Keratinocyte (primary cell): Measurements from ENCODE around the gene RIPOR2. TPM values are rescaled to one million over a fixed set of nuclear protein-coding genes. Genes with fewer than 3 reads are reported as not detected.

Experiments
- DNase-seq: peaks from one replicate; pipeline ENCODE4 v3.0.0-alpha.2; 2011; ENCODE audit warnings: low read depth, missing footprints, low spot score
- FAIRE-seq: peaks from 2 replicates; lab custom pipeline; 2011; peaks lifted over from hg19 to GRCh38; lab: Jason Lieb, UNC
- H2AFZ ChIP-seq: 2 replicates; pipeline ENCODE4 v1.6.0; 2012; ENCODE audit warnings: low read length, control low read depth, inconsistent platforms; ENCODE audit not compliant: control insufficient read depth
- H3K27ac ChIP-seq: 2 replicates; pipeline ENCODE4 v1.5.1; 2011; ENCODE audit warnings: low read length; ENCODE audit not compliant: control insufficient read depth, insufficient read depth
- H3K27me3 ChIP-seq: 3 replicates; pipeline ENCODE4 v1.6.0; 2011; ENCODE audit warnings: low read length; ENCODE audit not compliant: control insufficient read depth, insufficient read depth; ENCODE audit errors: extremely low read depth
- H3K36me3 ChIP-seq, 2 experiments: 2 replicates in 1 of 2; 3 replicates in 1 of 2; pipeline ENCODE4 v1.5.1; 2011; ENCODE audit warnings: low read length in 2 of 2, mild to moderate bottlenecking in 1 of 2; ENCODE audit not compliant: control insufficient read depth in 2 of 2, insufficient read depth in 2 of 2; ENCODE audit errors: extremely low read depth in 1 of 2
- H3K4me1 ChIP-seq: 3 replicates; pipeline ENCODE4 v1.5.1; 2011; ENCODE audit warnings: low read length; ENCODE audit not compliant: control insufficient read depth, insufficient read depth; ENCODE audit errors: extremely low read depth
- H3K4me2 ChIP-seq: 3 replicates; pipeline ENCODE4 v1.6.0; 2011; ENCODE audit warnings: low read depth, low read length; ENCODE audit not compliant: control insufficient read depth, insufficient read depth; ENCODE audit errors: extremely low read depth
- H3K4me3 ChIP-seq, 3 experiments: fragments of 200-600 bp in 1 of 3; sonication (generic) in 1 of 3; 2 replicates in 2 of 3; 3 replicates in 1 of 3; pipeline ENCODE4 v1.5.1; 2011 to 2016; ENCODE audit warnings: low read length in 3 of 3, mild to moderate bottlenecking in 3 of 3, control low read depth in 2 of 3, inconsistent platforms in 1 of 3, low read depth in 1 of 3, mixed read lengths in 1 of 3, mixed run types in 1 of 3, moderate library complexity in 1 of 3; ENCODE audit not compliant: control insufficient read depth in 2 of 3, insufficient read depth in 2 of 3; ENCODE audit errors: extremely low read depth in 1 of 3
- H3K79me2 ChIP-seq: 2 replicates; pipeline ENCODE4 v1.6.0; 2012; ENCODE audit warnings: low read length; ENCODE audit not compliant: control insufficient read depth, insufficient read depth
- H3K9ac ChIP-seq: 3 replicates; pipeline ENCODE4 v1.6.0; 2011; ENCODE audit warnings: low read length; ENCODE audit not compliant: control insufficient read depth, insufficient read depth; ENCODE audit errors: extremely low read depth
- H3K9me1 ChIP-seq: 3 replicates; pipeline ENCODE4 v1.6.0; 2011; ENCODE audit warnings: low read length; ENCODE audit not compliant: control insufficient read depth, insufficient read depth; ENCODE audit errors: extremely low read depth
- H3K9me3 ChIP-seq: 2 replicates; pipeline ENCODE4 v1.5.1; 2012; ENCODE audit warnings: low read depth, low read length; ENCODE audit not compliant: control insufficient read depth
- H4K20me1 ChIP-seq: 3 replicates; pipeline ENCODE4 v1.6.0; 2011; ENCODE audit warnings: low read length; ENCODE audit not compliant: control insufficient read depth, insufficient read depth; ENCODE audit errors: extremely low read depth
- CTCF ChIP-seq, 3 experiments: IDR thresholded peaks in 1 of 3; conservative IDR thresholded peaks in 1 of 3; optimal IDR thresholded peaks in 1 of 3; 2 replicates in 2 of 3; 3 replicates in 1 of 3; pipeline versions ENCODE3 to v1.5.1; 2011; ENCODE audit warnings: low read length in 3 of 3, mild to moderate bottlenecking in 3 of 3, moderate library complexity in 2 of 3, control low read depth in 1 of 3, inconsistent platforms in 1 of 3; ENCODE audit not compliant: insufficient read depth in 2 of 3; ENCODE audit errors: extremely low read depth in 1 of 3
- EZH2 ChIP-seq: IDR thresholded peaks from one replicate; pipeline ENCODE4 v1.6.1; 2012; ENCODE audit warnings: inconsistent platforms, mild to moderate bottlenecking, low read length, moderate library complexity
- dilution Hi-C: fragments of 300-500 bp; cut with MboI; formaldehyde crosslinking; loops from one replicate; pipeline ENCODE4 v1.7.0; 2020; ENCODE audit warnings: low sequenced_read_pairs; ENCODE audit not compliant: extremely low pct_ligation_motif_present
- polyA plus RNA-seq, 5 experiments: library from polyadenylated mRNA; depleted of rRNA in 3 of 5; stranded (reverse) in 3 of 5; stranded (forward) in 1 of 5; unstranded in 1 of 5; fragments of >200 nt; gene quantifications; 1 replicate in 1 of 5; 2 replicates in 3 of 5; 3 replicates in 1 of 5; pipeline versions ENCODE4 v1.2.1 to v1.2.3, GENCODE V29; 2011 to 2012; ENCODE audit warnings: missing spikeins in 2 of 5, low read depth in 1 of 5, low replicate concordance in 1 of 5

RIPOR2 gene
- polyA plus RNA-seq, 1 donor (not counting 4 experiments of a cell fraction or from before 2014, with no cell fraction given): 0.07 TPM

DNA sequence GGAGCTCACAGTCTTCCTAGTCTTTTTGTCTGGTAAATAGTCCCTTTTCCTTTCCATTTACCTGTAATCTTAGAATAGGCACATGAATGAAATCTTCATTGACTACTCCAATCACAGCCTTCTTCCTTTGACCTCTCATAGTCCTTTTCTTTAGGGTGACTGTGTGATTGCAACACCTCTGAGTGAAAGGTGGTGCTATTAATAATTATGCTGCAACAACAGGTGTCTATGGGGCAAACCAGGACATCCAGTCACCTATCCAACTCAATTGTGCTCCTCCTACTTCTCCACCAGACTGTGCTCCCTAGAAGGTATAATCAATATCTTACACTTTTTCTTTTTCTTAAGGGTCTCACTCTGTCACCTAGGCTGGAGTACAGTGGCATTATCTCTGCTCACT, 29.4 kb downstream of the RIPOR2 start:
- H3K9me3 ChIP-seq: no peaks in the 10 kb centered on the region
- no peak overlapping the region for H2AFZ ChIP-seq
- FAIRE-seq (no peak), DNase-seq (no peak)
- no peaks in the 10 kb centered on the region for H4K20me1 ChIP-seq
- dilution Hi-C loops: no loop called here
- TF ChIP-seq EZH2: no peak
- TF ChIP-seq CTCF (optimal IDR thresholded peaks at IDR 0.05 in 1 of 3, IDR thresholded peaks at IDR 0.05 in 1 of 3, conservative IDR thresholded peaks at IDR 0.05 in 1 of 3; ENCODE audit: extremely low read depth in 1 of 3, insufficient read depth in 2 of 3, low read length in 3 of 3): no peak
- H3K36me3 ChIP-seq: no peaks in the 10 kb centered on the region
- H3K27me3 ChIP-seq: peaks cover 37% of the 10 kb centered on the region
- H3K9me1 ChIP-seq: no peaks in the 10 kb centered on the region
- no peak overlapping the region for H3K9ac ChIP-seq
- H3K4me2 ChIP-seq: no peak overlapping the region
- H3K4me3 ChIP-seq: no peak overlapping the region
- H3K4me1 ChIP-seq: peaks cover 6% of the 10 kb centered on the region
- no peak overlapping the region for H3K27ac ChIP-seq
- H3K79me2 ChIP-seq: no peaks in the 10 kb centered on the region

DNA sequence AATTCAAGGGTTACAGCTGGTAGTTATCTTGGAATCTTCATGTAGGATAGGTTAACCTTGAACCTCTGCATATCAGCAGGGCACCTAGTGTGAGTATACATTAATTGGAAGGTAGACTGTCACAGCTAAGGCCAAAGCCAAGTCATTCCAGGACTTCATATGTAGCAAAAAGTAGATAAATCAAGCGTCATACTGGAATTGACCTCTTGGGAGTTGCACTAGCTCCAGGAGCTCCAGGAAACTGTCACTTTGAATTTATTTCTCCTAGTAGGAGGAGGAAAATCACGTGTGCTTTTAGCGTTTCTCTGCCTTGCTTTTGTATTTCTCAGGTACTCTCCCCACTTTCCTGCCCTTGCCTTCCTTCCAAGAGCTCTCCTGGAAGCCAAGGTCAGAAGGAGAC, 30.3 kb downstream of the RIPOR2 start:
- H3K4me3 ChIP-seq: no peak overlapping the region
- H3K27me3 ChIP-seq: peaks cover 29% of the 10 kb centered on the region
- no peaks in the 10 kb centered on the region for H3K9me3 ChIP-seq
- dilution Hi-C loops: no loop called here
- H3K79me2 ChIP-seq: no peaks in the 10 kb centered on the region
- H4K20me1 ChIP-seq: no peaks in the 10 kb centered on the region
- TF ChIP-seq EZH2 (no peak), CTCF (optimal IDR thresholded peaks at IDR 0.05 in 1 of 3, IDR thresholded peaks at IDR 0.05 in 1 of 3, conservative IDR thresholded peaks at IDR 0.05 in 1 of 3; ENCODE audit: extremely low read depth in 1 of 3, insufficient read depth in 2 of 3, low read length in 3 of 3) (no peak)
- H3K4me2 ChIP-seq: no peak overlapping the region
- no peak for FAIRE-seq
- H3K36me3 ChIP-seq: no peaks in the 10 kb centered on the region
- no peak overlapping the region for H2AFZ ChIP-seq
- H3K9me1 ChIP-seq: no peaks in the 10 kb centered on the region
- H3K27ac ChIP-seq: no peak overlapping the region
- DNase-seq: no peak
- H3K9ac ChIP-seq: no peak overlapping the region
- peaks cover 4% of the 10 kb centered on the region for H3K4me1 ChIP-seq
